ACHN (cell line): ENCODE data around the gene TSPAN5.
"Not testable (repeated sequence)": the region's sequence is repeated elsewhere in the genome, so short reads cannot be mapped to it uniquely, and the experiment has no call there.

Experiments
- DNase-seq: peaks from one replicate; pipeline ENCODE4 v3.0.0-alpha.2; 2015
- in situ Hi-C: cut with HindIII; loops from 2 replicates; pipeline ENCODE4 v1.10.0; 2017; ENCODE audit warnings: low sequenced_read_pairs, low pct_ligation_motif_present, low pct_unique_long_range_greater_than_20kb

Gene TSPAN5

DNA sequence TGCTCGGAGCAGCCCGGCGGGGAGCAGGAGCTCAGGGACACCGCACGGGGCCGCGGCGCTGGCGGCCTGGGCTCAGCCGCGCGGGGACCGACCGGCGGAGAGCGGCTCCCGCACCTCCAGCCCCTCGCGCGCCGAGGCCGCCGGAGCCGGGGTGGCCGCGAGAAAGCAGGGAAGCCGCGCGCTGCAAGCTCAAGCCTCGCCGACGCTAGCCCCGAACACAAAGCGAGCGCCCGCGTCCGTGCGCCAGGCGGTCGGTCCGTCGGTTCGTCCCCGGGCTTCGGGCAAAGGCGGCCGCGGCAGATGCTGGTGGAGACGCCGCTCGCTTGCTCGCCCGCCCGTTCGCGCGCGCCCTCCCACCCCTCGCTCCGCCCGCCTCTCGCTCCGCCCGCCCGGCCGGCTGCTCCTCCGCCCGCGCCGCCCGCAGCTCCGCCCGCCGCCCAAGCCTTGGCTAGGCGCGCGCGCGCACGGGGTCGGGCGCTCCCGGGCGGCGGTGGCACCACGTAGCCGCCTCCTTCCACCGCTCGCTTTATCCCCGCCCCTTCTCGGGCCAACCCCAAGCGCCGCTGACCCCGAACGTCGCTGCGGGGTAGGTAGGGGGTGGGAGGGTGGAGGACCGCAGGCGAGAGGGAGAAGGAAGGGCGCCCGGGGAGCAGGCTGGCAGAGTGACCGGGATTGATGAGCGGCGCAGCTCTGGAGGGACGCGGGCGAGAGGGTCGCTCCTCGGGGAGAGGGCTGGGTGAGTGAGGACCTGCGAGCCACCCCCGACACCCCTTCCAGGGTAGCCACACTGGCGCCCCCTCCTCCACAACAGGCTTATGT lies at the start of gene TSPAN5:
Gene TSPAN5, minus strand, starts transcription at position 325 of the 819 bp plus-strand sequence.
- DNase-seq: peak; percentile 84

DNA sequence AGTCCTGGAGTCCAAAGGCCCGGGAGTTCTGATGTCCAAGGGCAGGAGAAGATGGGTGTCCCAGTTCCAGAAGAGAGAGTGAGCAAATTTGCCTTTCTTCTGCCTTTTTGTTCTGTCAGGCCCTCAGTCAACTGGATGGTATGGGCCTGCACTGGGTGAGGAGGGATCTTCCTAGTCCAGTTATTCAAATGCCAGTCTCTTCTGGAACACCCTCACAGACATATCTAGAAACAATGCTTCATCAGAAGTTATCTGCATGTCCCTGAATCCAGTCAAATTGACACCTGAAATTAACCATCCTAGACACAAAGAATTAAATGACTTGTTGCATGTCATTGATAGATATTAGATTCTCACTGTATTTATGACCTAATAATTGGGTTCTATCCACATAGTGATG lies 48.5 kb upstream of the TSPAN5 start:
- DNase-seq: no peak
- in situ Hi-C loops: no loop called here

More for the DNA sequence above, at the start of gene TSPAN5:
- in situ Hi-C loops: no loop called here

DNA sequence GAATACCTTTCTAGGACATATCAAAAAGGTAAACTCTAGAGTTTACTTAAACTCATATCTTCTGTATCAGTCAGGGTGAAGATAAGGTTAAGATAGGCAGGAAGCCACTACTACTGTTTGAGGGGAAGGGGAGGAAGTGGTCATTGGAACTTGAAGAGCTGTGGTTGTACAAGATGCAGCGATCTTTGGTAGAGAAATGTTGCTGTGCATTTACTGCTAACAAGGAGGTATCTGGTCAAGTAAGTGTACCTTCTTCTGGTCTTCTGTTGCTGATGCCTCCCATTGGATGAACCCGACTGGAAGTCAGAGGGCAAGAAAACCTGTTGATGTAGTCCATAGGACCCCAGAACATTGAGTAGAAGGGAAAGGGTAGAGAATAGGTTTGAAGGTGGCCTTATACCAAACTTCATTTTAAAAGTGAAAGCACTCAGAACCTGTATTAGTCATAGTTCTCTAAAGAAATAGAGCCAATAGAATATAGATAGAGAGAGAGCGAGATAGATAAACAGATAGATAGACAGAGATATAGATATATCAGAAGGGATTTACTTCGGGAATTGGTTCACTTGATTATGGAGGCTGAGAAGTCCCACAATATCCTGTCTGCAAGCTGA lies 47.9 kb upstream of the TSPAN5 start:
- in situ Hi-C loops: no loop called here
- DNase-seq: no peak

DNA sequence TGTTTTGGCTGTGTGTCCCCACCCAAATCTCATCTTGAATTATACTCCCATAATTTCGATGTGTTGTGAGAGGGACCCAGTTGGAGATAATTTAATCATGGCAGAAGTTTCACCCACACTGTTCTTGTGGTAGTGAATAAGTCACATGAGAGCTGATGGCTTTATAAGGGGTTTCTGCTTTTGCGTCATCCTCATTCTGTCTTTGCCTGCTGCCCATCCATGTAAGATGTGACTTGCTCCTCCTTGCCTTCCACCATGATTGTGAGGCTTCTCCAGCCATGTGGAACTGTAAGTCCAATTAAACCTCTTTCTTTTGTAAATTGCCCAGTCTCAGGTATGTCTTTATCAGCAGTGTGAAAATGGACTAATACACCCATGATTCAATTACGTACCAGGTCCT lies 47.2 kb upstream of the TSPAN5 start:
- in situ Hi-C loops, DNase-seq: not testable (repeated sequence)

DNA sequence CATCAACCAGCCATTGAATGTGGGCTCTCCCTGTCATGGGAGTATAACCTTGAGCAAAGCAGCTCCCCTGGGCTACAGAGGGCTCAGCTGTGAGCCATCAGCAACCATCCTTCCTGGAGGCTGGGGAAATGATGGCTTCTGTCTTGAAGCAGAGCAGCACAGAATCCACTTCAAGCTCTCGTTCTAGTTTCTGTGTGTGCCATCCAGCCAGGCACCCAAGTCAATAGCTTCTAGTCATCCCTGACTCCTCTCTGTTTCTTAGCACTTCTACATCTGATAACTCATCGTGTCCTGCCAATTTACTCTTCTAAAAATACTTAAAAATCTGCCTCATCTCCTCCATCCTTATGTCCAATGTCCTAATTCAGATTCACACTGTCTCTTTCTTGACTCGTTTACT lies 42.2 kb upstream of the TSPAN5 start:
- in situ Hi-C loops: no loop called here
- DNase-seq: no peak

DNA sequence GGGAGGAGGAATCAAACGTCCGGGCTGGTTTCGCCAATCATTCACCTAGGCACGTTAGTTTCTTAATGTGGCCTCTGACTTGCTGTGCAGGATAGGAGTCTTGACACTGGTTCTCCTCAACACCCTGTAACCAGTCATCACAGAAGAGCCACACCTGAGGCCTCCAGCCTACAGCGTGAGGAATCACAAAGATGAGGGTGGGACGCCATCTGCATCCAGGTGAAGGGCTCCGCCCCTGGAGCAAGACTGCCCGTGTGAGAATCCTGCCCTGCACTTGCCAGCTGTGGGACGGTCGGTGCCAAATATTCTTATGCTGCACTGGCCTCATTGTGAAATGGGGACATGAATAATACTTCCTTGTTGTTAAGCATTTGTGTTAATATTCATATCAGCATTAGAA lies 35.7 kb upstream of the TSPAN5 start:
- no peak for DNase-seq
- in situ Hi-C loops: no loop called here

DNA sequence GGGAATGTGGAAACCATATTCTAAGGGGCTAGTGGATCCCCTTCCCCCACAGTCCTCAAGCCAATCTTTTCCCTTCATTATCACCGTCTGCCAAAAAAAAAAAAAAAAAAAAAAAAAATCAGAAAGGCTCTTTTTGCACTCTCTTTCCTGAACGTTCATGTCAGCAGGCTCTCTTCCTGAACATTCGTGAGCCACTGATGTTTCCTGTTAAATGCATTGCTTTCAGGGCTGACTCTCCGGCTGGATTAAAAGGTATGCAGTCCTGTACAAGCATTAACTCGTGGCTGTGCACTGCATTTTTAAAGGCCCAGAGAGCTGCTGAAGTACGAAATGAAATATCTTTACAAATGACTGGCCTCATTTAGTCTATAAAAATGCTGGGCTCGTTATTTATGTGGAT lies 34.0 kb upstream of the TSPAN5 start:
- no peak for DNase-seq
- in situ Hi-C loops: no loop called here

DNA sequence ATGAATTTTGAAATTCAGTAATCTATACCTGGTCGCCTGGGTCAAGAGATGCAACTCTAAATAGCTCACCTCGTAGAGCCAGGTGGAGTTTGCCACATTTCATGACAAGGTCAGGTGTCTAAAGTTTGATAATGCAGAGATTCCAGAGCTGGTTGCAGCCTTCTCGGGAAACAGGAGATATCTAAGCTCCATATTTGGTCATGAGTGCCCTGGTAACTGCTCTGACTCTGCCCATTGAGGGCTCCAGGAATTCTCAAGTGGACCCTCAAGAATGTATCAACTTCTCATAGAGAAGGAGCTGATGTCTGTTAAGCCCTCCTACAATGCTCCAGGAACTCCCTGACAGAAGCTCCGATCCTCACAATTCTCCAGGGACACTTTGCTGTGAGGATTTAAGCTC lies 33.2 kb upstream of the TSPAN5 start:
- in situ Hi-C loops: no loop called here
- no peak for DNase-seq

DNA sequence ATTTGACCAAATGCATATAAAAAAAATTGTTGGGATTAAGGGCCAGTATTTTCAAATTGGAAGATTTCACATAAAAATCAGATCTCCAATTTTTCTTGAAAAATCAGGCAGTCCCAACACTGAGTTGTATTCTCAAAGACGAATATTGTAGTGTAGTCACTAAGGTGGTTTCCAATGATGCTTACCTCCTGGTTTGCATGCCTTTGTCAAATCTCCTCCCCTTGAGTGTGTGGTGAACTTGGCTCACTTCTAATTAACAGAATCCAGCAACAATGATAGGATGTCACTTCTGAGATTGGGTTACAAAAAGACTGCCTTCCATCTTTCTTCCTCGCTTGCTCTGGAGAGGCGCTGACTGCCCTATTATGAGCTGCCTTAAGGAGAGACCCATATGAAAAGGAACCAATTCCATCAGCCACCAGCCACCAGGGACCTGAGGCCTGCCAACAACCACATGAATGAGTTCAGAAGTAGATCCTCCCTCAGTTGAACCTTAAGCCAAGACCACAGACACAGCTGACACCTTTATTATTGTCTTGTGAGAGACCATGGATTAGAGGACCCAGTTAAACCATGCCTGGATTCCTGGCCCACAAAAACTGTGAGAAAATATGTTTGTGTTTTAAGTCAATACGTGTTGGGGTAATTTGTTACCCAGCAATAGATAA lies 31.2 kb upstream of the TSPAN5 start:
- in situ Hi-C loops: no loop called here
- no peak for DNase-seq

DNA sequence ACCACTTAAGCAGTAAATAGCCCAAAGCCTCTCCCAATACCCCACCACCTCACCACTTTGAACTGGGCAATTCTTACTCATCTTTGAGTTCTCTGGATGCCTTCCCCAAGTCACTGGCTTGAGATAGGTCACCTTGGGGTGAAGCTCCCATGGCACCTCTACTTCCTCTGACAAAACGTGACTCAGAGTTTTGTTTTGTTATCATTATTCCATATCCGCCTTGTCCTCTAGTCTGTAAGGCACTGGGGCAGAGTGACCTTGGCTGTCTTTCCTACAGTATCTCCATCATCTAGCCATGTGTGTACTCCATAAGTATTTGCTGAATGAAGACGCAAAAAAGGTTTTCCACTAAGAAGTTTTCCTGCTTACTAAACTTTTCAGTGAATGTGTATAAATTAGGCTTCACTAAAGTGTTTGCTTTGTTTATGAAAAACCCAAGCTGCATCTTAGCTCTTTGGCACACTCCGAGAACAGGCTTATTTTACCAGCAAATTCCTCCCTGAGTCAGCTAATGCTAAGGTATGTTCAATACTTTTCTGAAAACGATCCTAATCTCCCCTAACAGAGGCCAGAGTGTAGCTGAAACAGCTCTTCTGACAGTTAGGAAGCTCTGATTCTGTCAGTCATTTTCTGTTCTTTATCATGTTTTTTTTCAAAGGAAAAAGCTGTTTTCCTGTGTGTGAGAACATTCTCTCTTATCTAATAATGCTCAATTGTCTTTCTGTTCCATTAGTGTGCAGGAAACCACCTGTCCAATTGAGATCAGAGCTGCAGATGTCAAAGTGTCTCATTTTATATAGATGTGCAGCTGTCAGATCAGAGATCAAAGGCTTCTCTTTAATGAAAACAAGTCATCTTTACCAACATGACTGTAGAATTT lies 30.2 kb upstream of the TSPAN5 start:
- in situ Hi-C loops: no loop called here
- DNase-seq: peak; percentile 3

DNA sequence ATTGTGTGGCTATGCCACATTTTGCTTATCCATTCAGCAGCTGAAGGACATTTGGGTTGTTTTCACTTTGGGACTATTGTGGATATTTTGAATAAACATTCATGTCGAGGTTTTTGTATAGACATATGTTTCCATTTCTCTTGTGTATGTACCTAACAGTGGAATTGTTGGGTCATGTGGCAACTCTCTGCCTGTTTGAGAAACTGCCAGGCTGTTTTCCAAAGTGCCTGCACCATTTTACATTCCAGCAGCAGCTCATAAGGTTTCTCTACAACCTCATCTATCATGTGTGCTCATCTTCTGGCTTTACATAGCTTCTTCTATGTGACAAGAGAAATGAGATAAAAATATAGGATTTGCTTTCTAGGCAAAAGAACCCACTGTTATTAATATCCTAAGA lies 29.5 kb upstream of the TSPAN5 start:
- in situ Hi-C loops: no loop called here
- DNase-seq: no peak

DNA sequence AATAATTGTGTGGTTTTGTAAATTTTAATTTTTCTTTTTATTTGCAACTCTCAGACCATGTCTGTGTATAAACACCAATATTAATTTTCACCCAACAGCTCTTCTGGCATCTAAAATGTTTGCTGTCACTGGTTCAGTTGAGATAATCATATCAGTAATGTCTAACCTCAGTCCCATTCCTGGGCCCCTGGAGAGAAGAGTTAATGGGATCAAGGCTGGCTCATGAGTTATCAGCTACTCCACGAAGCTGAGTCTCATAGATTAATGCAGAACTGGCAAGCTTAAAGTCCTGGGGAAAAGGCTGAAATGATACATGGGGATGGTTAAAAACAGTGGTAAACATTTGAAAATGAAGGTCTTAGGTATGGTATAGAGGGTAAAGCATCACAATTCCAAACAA lies 28.4 kb upstream of the TSPAN5 start:
- in situ Hi-C loops: no loop called here
- DNase-seq: no peak

DNA sequence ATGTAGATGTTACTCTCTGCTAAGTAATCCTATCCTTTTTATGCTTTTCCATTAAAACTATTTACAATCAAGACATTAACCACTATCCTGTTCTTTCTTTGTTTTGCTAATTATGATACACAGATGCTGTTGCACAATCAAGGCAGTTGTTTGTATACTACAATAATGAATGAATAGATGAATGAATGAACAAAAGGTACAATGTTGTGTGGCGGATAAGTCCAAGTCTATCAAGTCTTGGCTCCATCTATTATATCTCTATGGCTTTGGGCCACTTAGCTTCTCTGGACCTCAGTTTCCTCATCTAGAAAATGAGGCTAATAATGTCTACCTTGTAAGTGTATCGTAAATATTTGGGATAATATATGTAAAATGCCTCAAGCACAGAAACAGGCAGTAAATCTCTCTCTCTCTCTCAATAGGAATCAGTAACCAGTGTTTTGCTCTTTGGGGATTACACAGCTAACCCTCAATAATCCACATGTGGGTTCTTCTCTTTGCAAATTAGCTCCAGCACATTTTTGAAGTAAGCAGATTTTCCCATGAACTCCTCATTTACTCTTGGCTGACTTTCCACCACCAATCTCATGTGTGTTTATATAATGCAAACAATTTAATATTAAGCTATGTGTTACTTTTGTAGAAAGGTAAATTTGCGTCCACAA lies 27.8 kb upstream of the TSPAN5 start:
- no peak for DNase-seq
- in situ Hi-C loops: no loop called here

DNA sequence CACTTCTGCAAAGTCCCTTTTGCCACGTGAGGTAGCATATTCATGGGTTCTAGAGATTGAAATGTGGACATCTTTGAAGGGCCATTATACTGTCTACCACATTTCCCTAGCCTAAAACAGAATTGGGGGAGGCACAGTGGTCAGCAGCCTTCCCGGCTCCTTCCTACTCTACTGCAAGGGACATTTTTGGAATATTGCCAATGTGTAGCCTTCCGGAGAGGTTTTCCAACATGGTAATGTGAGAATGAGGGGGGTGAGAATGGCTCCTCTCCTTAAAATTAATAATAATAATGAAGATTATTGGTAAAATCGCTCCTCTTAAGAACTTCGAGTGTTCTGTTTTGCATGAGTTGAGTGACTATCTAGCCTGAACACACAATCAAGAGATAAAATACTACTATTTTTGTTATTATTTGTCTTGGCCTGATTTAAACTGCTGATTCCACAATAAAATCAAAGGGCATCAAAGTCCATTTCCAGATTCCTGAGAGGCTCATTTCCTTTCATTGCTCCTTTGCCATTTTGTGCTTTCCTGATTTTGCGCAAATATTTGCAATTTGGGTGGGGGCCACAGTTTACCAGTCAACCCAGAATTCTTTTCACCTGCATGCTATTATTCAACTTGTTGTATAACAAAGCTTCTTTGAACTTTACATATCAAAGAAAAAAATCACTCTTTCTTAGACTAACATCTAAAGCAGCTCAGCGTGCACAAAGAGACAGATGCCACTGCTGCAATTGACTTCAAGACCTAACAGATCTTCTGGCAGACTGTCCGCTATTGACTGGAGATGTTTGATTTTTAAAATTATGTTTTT lies 27.0 kb upstream of the TSPAN5 start:
- in situ Hi-C loops: no loop called here
- no peak for DNase-seq

DNA sequence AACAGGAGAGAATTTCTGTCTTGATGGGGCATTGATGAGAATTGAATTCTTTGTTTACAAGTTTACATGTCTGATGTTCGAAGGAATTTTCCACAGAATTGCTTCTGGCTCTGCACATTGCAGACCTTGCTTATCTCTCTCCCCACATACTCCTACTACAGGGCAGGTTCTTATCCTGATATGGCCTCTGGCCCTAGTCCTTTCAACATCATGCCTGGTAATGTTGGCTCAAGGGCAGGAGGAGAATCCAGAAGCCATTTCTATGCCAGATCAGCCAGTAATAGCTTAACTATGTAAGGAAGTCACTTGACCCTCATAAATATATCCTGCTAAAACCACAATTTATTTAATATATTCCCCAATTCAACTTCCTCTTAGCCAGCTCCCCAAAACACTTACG lies 24.3 kb upstream of the TSPAN5 start:
- in situ Hi-C loops: no loop called here
- no peak for DNase-seq

DNA sequence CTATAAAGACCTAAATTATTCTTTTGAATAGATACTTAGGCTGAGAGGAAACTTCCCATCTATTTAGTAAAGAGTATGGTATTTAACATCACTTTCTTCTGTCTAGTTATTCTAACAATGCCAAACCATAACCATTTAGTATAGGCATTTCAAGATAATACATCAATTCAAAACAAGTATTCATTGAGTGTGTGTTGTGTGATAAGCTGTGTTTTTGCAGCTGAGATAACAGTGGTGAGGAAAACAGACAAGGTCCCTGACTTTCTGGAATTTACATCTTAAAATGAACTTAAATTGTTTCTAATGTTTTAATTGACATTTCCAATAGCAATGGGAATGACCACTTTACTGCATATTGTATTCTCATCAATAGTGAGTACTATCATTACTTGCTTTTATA lies 22.4 kb upstream of the TSPAN5 start:
- DNase-seq: no peak
- in situ Hi-C loops: no loop called here

DNA sequence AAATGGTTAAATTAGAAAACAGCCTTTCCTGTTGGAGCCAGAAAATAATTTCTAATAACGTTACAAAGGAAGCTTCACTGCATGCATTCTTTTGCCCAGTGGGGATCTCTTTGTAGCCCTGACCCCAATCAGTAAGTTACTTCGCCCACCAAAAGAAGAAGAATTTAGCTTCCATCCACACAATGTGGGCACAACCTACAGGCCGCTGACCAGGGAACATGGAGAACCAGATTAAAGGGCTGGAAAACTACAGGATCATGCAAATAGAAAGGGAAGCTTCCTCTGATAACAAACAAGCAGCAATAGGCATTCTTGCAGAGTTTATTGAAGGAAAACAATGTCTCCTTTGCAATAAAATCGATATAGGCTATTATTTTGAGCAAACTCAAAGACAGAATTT lies 21.3 kb upstream of the TSPAN5 start:
- no peak for DNase-seq
- in situ Hi-C loops: no loop called here

DNA sequence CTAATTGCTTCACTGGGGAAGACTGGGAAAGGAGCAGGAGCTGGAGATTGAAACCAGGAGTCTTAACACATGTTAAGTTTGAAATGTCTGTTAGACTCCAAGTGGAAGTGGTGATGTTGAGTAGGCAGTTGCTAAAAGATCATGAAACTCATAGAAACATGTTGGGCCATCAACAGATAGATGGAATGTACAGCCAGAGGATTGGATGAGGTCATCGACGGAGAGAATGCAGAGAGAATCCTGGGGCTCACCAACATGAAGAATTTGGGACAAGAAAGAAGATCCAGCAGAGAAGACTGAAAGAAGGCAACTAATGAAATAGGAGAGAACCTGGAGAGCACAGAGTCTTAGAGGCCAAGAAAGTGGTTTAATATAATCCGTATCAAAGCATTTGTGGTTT lies 19.4 kb upstream of the TSPAN5 start:
- DNase-seq: no peak
- in situ Hi-C loops: no loop called here
